ENCODE measurements around the gene XRN1.
"Not testable (repeated sequence)": the region's sequence is repeated elsewhere in the genome, so short reads cannot be mapped to it uniquely, and the experiment has no call there.

Gene XRN1

DNA sequence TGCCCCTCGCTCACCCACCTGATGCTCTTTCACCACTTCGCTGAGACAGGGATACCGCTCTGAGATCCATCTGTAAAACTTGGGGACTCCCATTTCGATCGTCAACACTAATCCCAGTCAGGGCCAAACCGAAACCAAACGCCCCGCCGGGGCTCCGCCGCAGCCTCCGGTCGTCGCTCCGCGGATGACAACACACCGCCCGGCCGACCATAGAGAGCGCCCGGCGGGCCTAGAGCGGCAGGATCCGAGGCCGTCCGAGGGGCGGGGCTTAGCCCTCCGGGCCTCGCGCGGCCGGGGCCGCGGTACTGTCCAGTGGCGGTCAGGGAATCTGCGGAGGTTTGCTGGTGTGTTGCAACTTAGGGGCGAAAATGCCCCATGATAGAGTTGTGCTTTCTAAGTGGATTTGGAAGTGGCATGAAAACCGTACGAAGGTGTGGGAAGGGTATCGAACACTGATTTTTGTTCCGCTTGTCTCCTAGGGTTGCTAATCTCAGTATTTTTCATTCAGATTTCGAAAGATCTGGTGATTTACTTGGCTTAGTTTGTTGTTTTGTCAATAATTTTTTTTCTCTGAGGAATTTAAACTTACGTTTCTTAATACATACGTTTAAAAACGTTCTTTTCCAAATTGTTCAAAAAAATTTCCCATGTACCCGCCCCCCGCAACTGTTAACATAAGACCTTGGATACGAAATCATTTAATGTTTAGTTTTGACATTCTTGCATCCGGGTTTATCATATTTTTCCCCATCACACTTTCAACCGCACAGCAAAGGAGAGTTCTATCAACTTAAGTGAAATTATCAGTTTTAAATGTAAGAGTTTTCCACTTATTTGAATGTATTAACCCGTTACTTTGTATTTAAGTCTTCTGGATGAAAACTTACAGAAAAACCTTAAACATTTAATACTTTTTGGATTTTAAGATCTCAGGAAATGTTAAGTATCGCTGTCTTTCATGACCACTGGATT lies at the start of gene XRN1:
XRN1 (minus strand) TSS at position 186 of the 972 bp plus-strand sequence; CDS start at position 93, 93 bp downstream.
- peak; percentile 85 to 91 for DNase-seq (ENCODE audit: low read depth in 2 of 2)

DNA sequence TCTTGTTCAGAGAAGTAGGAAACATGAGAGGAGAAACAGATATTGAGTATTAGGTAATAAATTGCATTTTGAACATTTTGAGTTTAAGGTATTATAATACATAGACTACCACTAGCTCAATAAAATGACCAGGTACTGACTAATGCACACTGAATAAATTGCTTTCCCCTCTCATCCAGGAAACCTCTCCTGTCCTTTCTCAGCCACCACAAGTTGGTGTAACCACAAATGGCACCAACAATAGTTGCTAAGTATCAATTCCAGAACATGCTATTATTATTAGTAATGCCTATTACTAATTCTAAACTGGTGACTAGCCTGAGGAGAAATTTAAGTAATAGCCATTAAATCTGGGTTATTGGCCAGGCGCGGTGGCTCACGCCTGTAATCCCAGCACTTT lies 47.3 kb upstream of the XRN1 start:
- no peak for DNase-seq (ENCODE audit: low read depth in 2 of 2)

DNA sequence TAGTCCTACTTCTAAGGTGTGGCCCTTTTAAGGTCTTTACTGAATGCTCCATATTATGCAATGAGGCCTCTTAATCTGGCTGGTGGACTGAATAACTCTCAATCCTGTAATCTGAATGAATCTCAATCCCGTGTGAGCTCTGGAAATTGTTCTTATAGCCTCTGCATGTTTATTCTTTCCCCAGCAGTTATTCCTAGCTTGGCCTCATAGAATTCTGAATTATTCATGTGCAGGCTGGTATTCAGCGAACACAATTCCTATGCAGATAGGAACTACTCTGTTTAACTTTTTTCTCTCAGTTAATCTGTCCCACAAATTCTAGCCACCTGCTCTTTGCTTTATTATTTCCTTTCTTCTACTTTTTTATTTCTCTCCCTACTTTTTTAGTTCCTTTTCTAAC lies 44.3 kb upstream of the XRN1 start:
- no peak for DNase-seq (ENCODE audit: low read depth in 2 of 2)

GRCh38 chr3:142489572-142490323 lies 41.9 kb upstream of the XRN1 start:
- no peak for DNase-seq (ENCODE audit: low read depth in 2 of 2)

GRCh38 chr3:142484912-142485435 lies 37.1 kb upstream of the XRN1 start:
- no peak for DNase-seq (ENCODE audit: low read depth in 2 of 2)

DNA sequence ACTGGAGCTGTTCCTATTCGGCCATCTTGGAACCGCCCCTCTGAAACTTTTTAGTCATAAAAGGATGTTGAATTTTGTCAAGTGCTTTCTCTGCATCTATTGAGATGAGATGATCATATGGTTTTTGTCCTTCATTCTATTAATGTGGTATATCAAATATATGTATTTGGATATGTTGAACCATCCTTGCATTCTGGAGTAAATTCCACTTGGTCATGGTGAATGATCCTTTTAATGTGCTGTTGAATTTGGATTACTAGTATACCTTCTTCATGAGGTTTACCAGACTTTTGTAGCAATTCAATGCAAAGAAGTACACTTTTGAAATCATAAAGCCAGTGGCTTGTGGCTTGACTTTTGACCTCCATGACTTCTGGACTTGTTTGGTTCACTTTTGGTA lies 33.4 kb upstream of the XRN1 start:
- no peak for DNase-seq (ENCODE audit: low read depth in 2 of 2)

DNA sequence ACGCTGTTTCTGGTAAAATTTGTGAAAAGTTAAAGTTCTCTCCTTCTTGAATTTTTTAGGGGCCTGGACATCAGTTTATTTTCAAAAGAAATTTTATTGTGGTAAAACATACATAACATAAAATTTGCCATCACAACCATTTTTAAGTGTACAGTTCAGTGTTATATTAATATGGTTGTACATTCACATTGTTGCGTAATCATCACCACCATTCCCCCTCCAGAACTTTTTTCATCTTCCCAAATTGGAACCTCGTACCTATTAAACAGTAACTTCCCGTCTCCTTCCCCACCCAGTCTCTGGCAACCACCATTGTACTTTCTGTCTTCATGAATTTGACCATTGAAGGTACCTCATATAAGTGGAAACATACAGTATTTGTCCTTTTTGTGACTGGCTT lies 23.0 kb upstream of the XRN1 start:
- no peak for DNase-seq (ENCODE audit: low read depth in 2 of 2)

DNA sequence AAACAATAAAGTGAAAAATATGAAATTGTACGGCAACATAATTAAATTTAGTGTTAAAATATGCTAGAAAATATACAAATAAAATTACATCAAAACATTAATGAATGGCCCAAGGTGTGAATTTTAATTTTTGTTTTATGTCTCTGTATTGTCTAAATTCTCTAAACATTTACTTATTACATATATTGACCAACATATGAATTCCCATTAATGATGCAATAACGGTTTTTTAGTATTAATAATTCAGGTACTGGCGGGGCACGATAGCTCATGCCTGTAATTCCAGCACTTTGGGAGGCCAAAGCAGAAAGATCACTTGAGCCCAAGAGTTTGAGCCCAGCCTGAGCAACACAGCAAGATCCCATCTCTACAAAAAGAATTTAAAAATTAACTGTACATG lies 20.6 kb upstream of the XRN1 start:
- no peak for DNase-seq (ENCODE audit: low read depth in 2 of 2)

DNA sequence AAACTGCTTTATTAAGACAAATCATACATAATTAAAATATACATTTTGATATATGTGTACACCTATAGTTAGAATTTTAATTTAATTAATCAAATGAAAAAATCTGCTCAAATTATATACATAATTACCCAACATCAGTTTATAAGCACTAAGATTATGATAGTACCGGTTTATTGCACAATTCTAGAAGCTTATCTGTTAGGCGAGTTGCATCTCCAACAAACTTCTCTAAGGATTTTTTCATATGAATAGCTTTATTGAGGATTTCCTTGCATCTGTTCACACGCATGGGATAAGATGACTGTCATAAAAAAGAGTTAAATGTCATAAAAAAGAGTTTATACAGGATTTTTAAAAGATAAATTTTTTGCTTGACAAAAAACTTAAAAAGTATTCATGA lies 19.9 kb upstream of the XRN1 start:
- DNase-seq (ENCODE audit: low read depth in 2 of 2): no peak

GRCh38 chr3:142460689-142461088 lies 12.9 kb upstream of the XRN1 start:
- no peak for DNase-seq (ENCODE audit: low read depth in 2 of 2)

GRCh38 chr3:142459929-142460328 lies 12.1 kb upstream of the XRN1 start:
- DNase-seq (ENCODE audit: low read depth in 2 of 2): no peak

GRCh38 chr3:142459096-142459495 lies 11.3 kb upstream of the XRN1 start:
- no peak for DNase-seq (ENCODE audit: low read depth in 2 of 2)

DNA sequence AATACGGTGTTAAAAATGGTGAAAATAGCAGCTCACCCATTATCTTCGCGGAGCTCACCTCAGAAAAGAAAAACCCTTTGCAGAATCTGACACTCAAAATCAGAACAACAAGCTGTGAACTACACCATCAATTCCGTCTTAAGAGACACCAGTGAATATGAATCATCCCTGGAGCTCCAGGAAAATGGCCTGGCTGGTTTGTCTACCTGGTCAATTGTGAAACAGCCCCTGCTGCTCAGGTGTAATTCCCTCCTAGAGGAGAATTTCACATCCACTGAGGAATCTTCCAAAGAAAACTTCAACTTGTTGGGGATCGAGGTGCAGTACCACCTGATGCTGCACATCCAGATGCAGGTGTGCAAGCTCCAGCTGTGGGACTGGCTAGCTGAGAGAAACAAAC lies 3.0 kb upstream of the XRN1 start:
- no peak for DNase-seq (ENCODE audit: low read depth in 2 of 2)

- no peak for DNase-seq (ENCODE audit: low read depth in 2 of 2)
Observed at GRCh38 chr3:142450189-142450588, 2.4 kb upstream of the XRN1 start.

- peak; percentile 10 to 15 for DNase-seq (ENCODE audit: low read depth in 2 of 2)
Observed at GRCh38 chr3:142447301-142447851, 461 bp downstream of the XRN1 start.

GRCh38 chr3:142445816-142446254 lies 2.0 kb downstream of the XRN1 start:
- DNase-seq (ENCODE audit: low read depth in 2 of 2): no peak

DNA sequence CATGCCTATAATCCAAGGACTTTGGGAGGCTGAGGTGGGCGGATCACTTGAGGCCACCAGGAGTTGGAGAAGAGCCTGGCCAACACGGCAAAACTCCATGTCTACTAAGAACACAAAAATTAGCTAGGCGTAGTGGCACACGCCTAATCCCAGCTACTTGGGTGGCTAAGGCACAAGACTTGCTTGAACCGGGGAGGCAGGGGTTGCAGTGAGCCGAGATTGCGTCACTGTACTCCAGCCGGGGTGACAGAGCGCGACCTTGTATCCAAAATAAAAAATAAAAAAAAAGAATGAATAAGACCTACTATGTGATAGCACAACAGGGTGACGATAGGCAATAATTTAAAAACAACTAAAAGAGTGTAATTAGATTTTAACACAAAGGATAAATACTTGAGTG lies 3.5 kb downstream of the XRN1 start:
- DNase-seq (ENCODE audit: low read depth in 2 of 2): no peak

- DNase-seq (ENCODE audit: low read depth in 2 of 2): not testable (repeated sequence)
Observed at GRCh38 chr3:142443060-142443459, 4.8 kb downstream of the XRN1 start.

- not testable (repeated sequence) for DNase-seq (ENCODE audit: low read depth in 2 of 2)
Observed at GRCh38 chr3:142439499-142440220, 8.2 kb downstream of the XRN1 start.

DNA sequence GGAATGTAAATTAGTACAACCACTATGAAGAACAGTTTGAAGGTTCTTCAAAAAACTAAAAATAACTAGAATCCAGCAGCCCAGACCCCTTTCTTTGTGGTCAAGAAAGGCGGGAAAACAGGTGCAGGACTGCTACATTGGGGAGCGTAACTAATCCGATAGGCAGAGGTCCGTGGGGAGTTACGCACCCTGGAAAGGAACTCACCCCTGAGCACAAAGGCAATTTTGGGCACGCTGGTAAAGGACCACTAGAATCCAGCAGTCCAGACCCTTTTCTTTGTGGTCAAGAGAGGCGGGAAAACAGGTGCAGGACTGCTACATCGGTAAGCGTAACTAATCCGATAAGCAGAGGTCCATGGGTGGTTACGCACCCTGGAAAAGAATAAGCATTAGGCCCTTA lies 9.7 kb downstream of the XRN1 start:
- not testable (repeated sequence) for DNase-seq (ENCODE audit: low read depth in 2 of 2)

DNA sequence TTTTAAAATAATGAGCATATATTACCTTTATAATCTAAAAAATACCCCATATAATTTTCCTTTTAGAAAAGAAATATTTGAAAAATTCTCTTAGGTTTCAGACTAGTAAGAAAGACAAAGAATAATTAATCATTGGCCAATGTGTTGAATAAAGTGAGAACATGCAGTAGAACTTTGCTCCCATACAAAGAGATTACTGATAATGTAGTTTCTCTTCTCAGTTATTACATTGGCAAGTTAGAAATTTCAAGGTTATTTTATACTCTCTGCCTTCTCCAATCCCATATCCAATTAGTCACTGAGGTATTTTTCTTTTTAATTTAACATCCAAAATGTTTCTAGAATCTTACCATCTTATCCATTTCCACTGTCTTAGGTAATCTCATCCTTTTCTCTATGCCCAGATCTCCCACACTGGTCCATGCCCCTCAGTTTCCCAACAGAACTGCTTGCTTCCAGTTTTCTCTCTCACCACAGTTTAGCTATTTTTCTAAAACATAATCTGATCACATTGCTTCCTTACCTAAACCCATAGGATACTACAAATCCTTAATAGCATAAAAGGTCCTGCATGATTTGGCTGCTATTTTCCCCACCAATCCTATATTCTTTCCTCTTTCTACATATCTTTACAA lies 10.8 kb downstream of the XRN1 start:
- DNase-seq (ENCODE audit: low read depth in 2 of 2): no peak

Measured in stimulated activated CD8-positive, alpha-beta memory T cell treated with anti-CD3 and anti-CD28 coated beads, Interleukin-7, amount 100 ng/mL, for 4 hours (primary cell).